Adrenal gland (tissue), 12 donors: Measurements from ENCODE around the gene DOK1. TPM values are rescaled to one million over a fixed set of nuclear protein-coding genes. Genes with fewer than 3 reads are reported as not detected.

Experiments
- DNase-seq, 7 donors: peaks; one replicate each; pipeline ENCODE4 v3.0.0-alpha.2; 2019 to 2020
- H3K27ac ChIP-seq, 5 donors: fragments of 200-600 bp; sonication (generic) in 4 of 5; 1 replicate in 3 of 5; 2 replicates in 2 of 5; pipeline versions ENCODE4 v1.5.1 to v1.8.0; 2016 to 2020; ENCODE audit warnings: mild to moderate bottlenecking in 1 of 5
- H3K27me3 ChIP-seq: fragments of 200-600 bp; 2 replicates; pipeline ENCODE4 v1.8.0; 2021
- H3K36me3 ChIP-seq, 2 donors: fragments of 200-600 bp; replicated peaks in 1 of 2; 1 replicate in 1 of 2; 2 replicates in 1 of 2; pipeline versions ENCODE4 v1.5.1 to v1.8.0; 2018 to 2022
- H3K4me1 ChIP-seq, 2 donors: fragments of 200-600 bp; replicated peaks in 1 of 2; 1 replicate in 1 of 2; 2 replicates in 1 of 2; pipeline versions ENCODE4 v1.5.1 to v1.8.0; 2018 to 2021
- H3K4me3 ChIP-seq, 4 donors: fragments of 200-600 bp; sonication (generic) in 3 of 4; one replicate each; pipeline ENCODE4 v1.5.1; 2016 to 2018
- H3K9me3 ChIP-seq, 3 donors: fragments of 200-600 bp; sonication (generic) in 1 of 3; replicated peaks in 1 of 3; 1 replicate in 2 of 3; 2 replicates in 1 of 3; pipeline versions ENCODE4 v1.5.1 to v1.8.0; 2016 to 2021
- CTCF ChIP-seq, 6 experiments: fragments of 450-650 bp in 4 of 6; fragments of 200-600 bp in 2 of 6; sonication (generic) in 1 of 6; IDR thresholded peaks; 1 replicate in 5 of 6; 2 replicates in 1 of 6; pipeline versions ENCODE4 v1.5.1 to v1.8.0; 2016 to 2021; ENCODE audit warnings: antibody characterized with exemption in 6 of 6, mild to moderate bottlenecking in 2 of 6, moderate library complexity in 1 of 6
- POLR2A ChIP-seq, 2 donors: fragments of 450-650 bp; IDR thresholded peaks; one replicate each; pipeline ENCODE4 v1.6.1; 2017; ENCODE audit warnings: antibody characterized with exemption in 2 of 2, mild to moderate bottlenecking in 2 of 2, moderate library complexity in 1 of 2
- WGBS, 4 donors: extraction: QIAGEN DNeasy Blood & Tissue Kit in 2 of 4; methylation state at CpG; one replicate each; pipeline versions ENCODE4 v1.1.5 to v1.1.7; 2013 to 2017; 5-methylcytosine and 5-hydroxymethylcytosine counted together
- intact Hi-C, 2 donors: fragments of 100-400 bp; cut with DNase I; formaldehyde crosslinking; loops; one replicate each; pipeline versions ENCODE4 v1.14.1 to v1.15.0; 2022 to 2023
- polyA plus RNA-seq, 3 donors: library from polyadenylated mRNA; stranded (reverse); fragments of 200-250 nt in 2 of 3; fragments of 350-450 nt in 1 of 3; fragmentation: Illumina TruSeq in 1 of 3; extraction: RNeasy Lipid Tissue Mini Kit (QIAGEN cat#74804) in 1 of 3; gene quantifications; one replicate each; pipeline ENCODE4 v1.2.3, GENCODE V29; 2013 to 2014
- total RNA-seq, 9 donors: library from RNA; depleted of rRNA in 4 of 9; stranded (reverse); fragments of >200 nt in 4 of 9; fragments of 120-200 nt in 1 of 9; fragmentation: NEBNext Ultra II Directional in 1 of 9; extraction: Animal tissue kit (Norgen Biotek cat#: 25700) in 1 of 9; gene quantifications; one replicate each; pipeline versions ENCODE4 v1.1.0 to v1.2.4, GENCODE V29; 2013 to 2023
- donor health status: healthy with polysubstance abuse.
- donor health status: Bipolar disorder and iron deficiency.
- donor health status: DM: yes; HTN: yes; CAD: no.
- donor health status: DM: no; HTN: no; CAD: no.
- donor health status: DM: no; HTN: no; CAD: no.
- donor health status: DM: yes; HTN: yes; CAD: no.

DOK1 gene
- total and polyA plus RNA-seq, 12 donors: 4.0 to 49.6 (median 19.9) TPM

DNA sequence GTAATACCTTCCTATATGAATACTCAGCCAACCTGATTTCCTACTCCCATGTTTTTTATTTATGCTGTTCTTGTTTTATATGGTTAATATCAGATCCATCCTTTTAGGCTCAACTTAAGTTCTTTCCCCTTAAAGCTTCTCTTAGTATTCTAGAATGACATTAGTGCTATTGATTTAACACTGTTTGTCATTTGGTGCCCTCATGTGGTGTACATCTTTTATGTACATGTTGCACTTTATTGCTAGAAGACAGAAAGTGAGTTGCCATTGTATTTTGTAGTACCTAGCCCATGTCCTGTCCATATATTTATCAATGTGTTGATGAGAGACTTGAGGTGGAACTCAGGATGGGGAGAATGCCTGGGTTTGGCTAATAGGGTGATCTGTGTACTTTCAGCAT lies 22.3 kb upstream of the DOK1 start:
- intact Hi-C loops: no loop called here

DNA sequence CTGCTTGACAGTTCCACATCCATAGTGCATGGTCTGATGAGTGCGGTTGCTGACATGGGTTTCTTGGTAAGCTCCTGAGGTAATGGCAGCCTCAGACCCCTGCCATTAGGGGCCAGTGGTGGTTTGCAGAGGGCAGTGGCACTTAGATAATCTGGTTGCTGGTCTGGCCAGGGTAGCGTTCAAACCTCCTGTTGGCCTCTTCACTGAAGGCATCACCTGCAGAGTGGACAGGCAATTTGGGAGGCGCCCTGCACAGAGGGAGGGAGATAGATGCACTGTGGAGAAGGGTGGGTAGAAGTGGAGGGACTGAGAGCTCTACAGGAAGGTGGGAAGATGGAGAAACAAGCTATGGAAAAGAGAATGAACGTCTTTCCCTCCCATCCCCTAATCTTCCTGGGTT lies 21.1 kb upstream of the DOK1 start:
- Histone ChIP-seq H3K36me3 (peaks cover 0 to 13% of the 10 kb centered on the region in 2 donors), H3K9me3 (no peaks in the 10 kb centered on the region), H3K27ac (no peak overlapping the region), H3K4me1 (peaks cover 6 to 12% of the 10 kb centered on the region in 2 donors), H3K4me3 (no peak overlapping the region), H3K27me3 (no peaks in the 10 kb centered on the region)
- WGBS, 4 donors: 81 to 91% (median 83%) methylated on average over 3 to 4 of the region's 4 CpGs
- no peak for DNase-seq
- intact Hi-C loops: no loop called here
- no peak for TF ChIP-seq CTCF (IDR thresholded peaks at IDR 0.05)
- TF ChIP-seq POLR2A (IDR thresholded peaks at IDR 0.05): no peak

More for the DNA sequence above, 22.3 kb upstream of the DOK1 start:
- Histone ChIP-seq H3K36me3 (peaks cover 0 to 19% of the 10 kb centered on the region in 2 donors), H3K27ac (no peak overlapping the region), H3K9me3 (no peaks in the 10 kb centered on the region), H3K27me3 (no peaks in the 10 kb centered on the region), H3K4me1 (peaks cover 11 to 15% of the 10 kb centered on the region in 2 donors), H3K4me3 (no peak overlapping the region)
- no peak for DNase-seq
- no peak for TF ChIP-seq POLR2A (IDR thresholded peaks at IDR 0.05)
- peak in 3 of 6 experiments; percentile 20 to 29 (median 27) for TF ChIP-seq CTCF (IDR thresholded peaks at IDR 0.05)

GRCh38 chr2:74534411-74534810 lies 20.1 kb upstream of the DOK1 start:
- TF ChIP-seq POLR2A (IDR thresholded peaks at IDR 0.05): no peak
- no peak for TF ChIP-seq CTCF (IDR thresholded peaks at IDR 0.05)
- intact Hi-C loops: no loop called here
- no peaks in the 10 kb centered on the region for H3K9me3 ChIP-seq
- no peak for DNase-seq
- H3K4me1 ChIP-seq: peaks cover 0 to 7% of the 10 kb centered on the region in 2 donors
- no peak overlapping the region for H3K4me3 ChIP-seq
- H3K27me3 ChIP-seq: no peaks in the 10 kb centered on the region
- H3K36me3 ChIP-seq: peaks cover 0 to 13% of the 10 kb centered on the region in 2 donors
- no peak overlapping the region for H3K27ac ChIP-seq
- 83 to 97% (median 85%) methylated on average over 4 to 12 of the region's 12 CpGs for WGBS, 4 donors

DNA sequence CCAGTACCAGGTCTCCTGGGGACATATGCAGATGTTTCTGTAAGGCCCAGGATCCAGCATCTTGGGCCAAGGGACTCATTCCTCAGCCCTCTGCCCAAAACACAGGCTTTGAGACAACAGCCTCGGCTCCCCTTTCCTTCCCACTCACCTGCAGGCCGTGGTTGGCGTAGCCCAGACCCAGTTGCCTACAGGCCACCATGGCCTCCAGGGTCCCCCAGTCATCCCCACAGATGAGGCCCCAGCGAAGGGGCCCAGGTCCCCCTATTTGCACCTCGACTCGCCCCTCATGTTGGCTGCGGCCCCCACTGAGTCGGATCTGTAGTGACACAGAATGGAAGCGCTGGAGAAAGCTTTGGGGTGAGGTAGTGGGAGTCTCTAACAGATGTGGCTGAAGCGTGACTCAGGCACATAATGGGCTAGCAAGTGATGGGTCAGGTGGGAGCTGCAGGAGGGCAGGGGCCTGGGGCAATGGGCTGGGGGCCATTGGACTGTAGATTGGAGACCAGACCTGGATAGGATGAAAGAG lies 19.0 kb upstream of the DOK1 start:
- no peaks in the 10 kb centered on the region for H3K27me3 ChIP-seq
- H3K9me3 ChIP-seq: no peaks in the 10 kb centered on the region
- DNase-seq: no peak
- no peak overlapping the region for H3K4me3 ChIP-seq
- H3K4me1 ChIP-seq: peaks cover 0 to 7% of the 10 kb centered on the region in 2 donors
- H3K27ac ChIP-seq: no peak overlapping the region
- peaks cover 0 to 13% of the 10 kb centered on the region in 2 donors for H3K36me3 ChIP-seq
- 85 to 97% (median 89%) methylated on average over 6 to 10 of the region's 10 CpGs for WGBS, 4 donors
- intact Hi-C loops: no loop called here
- TF ChIP-seq POLR2A (IDR thresholded peaks at IDR 0.05) (no peak), CTCF (IDR thresholded peaks at IDR 0.05) (no peak)
